ENCODE measurements around the gene SMCO3. TPM values are rescaled to one million over a fixed set of nuclear protein-coding genes. Genes with fewer than 3 reads are reported as not detected.

The SMCO3 gene
- polyA plus RNA-seq (2013) = 0.04 TPM

- no peak for DNase-seq
- no peaks in the 10 kb centered on the region for H3K9me3 ChIP-seq (ENCODE audit: control extremely low read depth in 1 of 5, control insufficient read depth in 4 of 5, insufficient read depth in 2 of 5, low read depth in 1 of 5, low read length in 4 of 5)
- no peak within 1 kb of the TSS for H3K4me3 ChIP-seq (ENCODE audit: control insufficient read depth in 1 of 7, extremely low read depth in 1 of 7, insufficient read depth in 4 of 7, low read depth in 2 of 7, low read length in 6 of 7)
- no CpG with 5 or more reads among the region's 3 CpGs for WGBS (ENCODE audit: insufficient coverage)
- no peak within 1 kb of the TSS for H3K27ac ChIP-seq (ENCODE audit: insufficient read depth in 1 of 2, low read depth in 1 of 2, low read length in 2 of 2, poor library complexity in 1 of 2, severe bottlenecking in 2 of 2)
- no peaks in the 10 kb centered on the region for H3K27me3 ChIP-seq (replicated peaks in 2 of 5; ENCODE audit: control insufficient read depth in 4 of 5, insufficient read depth in 5 of 5, low read length in 4 of 5)
- H3K36me3 ChIP-seq (ENCODE audit: control insufficient read depth in 4 of 4, insufficient read depth in 4 of 4, low read length in 3 of 4) = no peaks in the 10 kb centered on the region
- ChIA-PET CTCF (interaction anchor here (1.2 kb wide), 1 partner anchor 9 kb away, joined by 3 read pairs; no protein-coding TSS in a partner anchor), POLR2A (no interaction called here)
- H3K4me1 ChIP-seq (ENCODE audit: control extremely low read depth in 1 of 4, control insufficient read depth in 4 of 4, insufficient read depth in 4 of 4, low read length in 3 of 4) = peaks cover 0 to 2% (median 0%) of the 10 kb centered on the region in 4 experiments
These were observed at the start of gene SMCO3 for GRCh38 chr12:14814014-14814413. TSS of gene SMCO3 (minus strand) at chr12:14814182. CDS start at chr12:14806680, 7,502 bp downstream.

- POLR2A ChIA-PET = no interaction called here
- peaks cover 0 to 2% (median under 1%) of the 10 kb centered on the region in 4 experiments for H3K4me1 ChIP-seq (ENCODE audit: control extremely low read depth in 1 of 4, control insufficient read depth in 4 of 4, insufficient read depth in 4 of 4, low read length in 3 of 4)
- H3K9me3 ChIP-seq (ENCODE audit: control extremely low read depth in 1 of 5, control insufficient read depth in 4 of 5, insufficient read depth in 2 of 5, low read depth in 1 of 5, low read length in 4 of 5) = peaks cover 0 to 11% (median 3%) of the 10 kb centered on the region in 5 experiments
- H3K27ac ChIP-seq (ENCODE audit: insufficient read depth in 1 of 2, low read depth in 1 of 2, low read length in 2 of 2, poor library complexity in 1 of 2, severe bottlenecking in 2 of 2) = no peak overlapping the region
- CTCF ChIA-PET = interaction anchor here (0.6 to 1.3 kb wide), 2 partner anchors 9 to 128 kb away, joined by 3 read pairs; no protein-coding TSS in a partner anchor
- no peaks in the 10 kb centered on the region for H3K36me3 ChIP-seq (ENCODE audit: control insufficient read depth in 4 of 4, insufficient read depth in 4 of 4, low read length in 3 of 4)
- DNase-seq = peak in 1 of 3 donors; percentile 9
- H3K4me3 ChIP-seq (ENCODE audit: control insufficient read depth in 1 of 7, extremely low read depth in 1 of 7, insufficient read depth in 4 of 7, low read depth in 2 of 7, low read length in 6 of 7) = no peak overlapping the region
- H3K27me3 ChIP-seq (replicated peaks in 2 of 5; ENCODE audit: control insufficient read depth in 4 of 5, insufficient read depth in 5 of 5, low read length in 4 of 5) = no peaks in the 10 kb centered on the region
These were observed 46.5 kb upstream of the SMCO3 start for GRCh38 chr12:14860490-14860889.

- 100% methylated on average over 1 of the region's 1 CpG for WGBS (ENCODE audit: insufficient coverage)
- no peak for DNase-seq
- H3K4me3 ChIP-seq (ENCODE audit: control insufficient read depth in 1 of 7, extremely low read depth in 1 of 7, insufficient read depth in 4 of 7, low read depth in 2 of 7, low read length in 6 of 7) = no peak overlapping the region
- H3K27me3 ChIP-seq (replicated peaks in 2 of 5; ENCODE audit: control insufficient read depth in 4 of 5, insufficient read depth in 5 of 5, low read length in 4 of 5) = no peaks in the 10 kb centered on the region
- H3K4me1 ChIP-seq (ENCODE audit: control extremely low read depth in 1 of 4, control insufficient read depth in 4 of 4, insufficient read depth in 4 of 4, low read length in 3 of 4) = peaks cover 0 to 8% (median 1%) of the 10 kb centered on the region in 4 experiments
- H3K36me3 ChIP-seq (ENCODE audit: control insufficient read depth in 4 of 4, insufficient read depth in 4 of 4, low read length in 3 of 4) = no peaks in the 10 kb centered on the region
- no peak overlapping the region for H3K27ac ChIP-seq (ENCODE audit: insufficient read depth in 1 of 2, low read depth in 1 of 2, low read length in 2 of 2, poor library complexity in 1 of 2, severe bottlenecking in 2 of 2)
- CTCF ChIA-PET = no interaction called here
- POLR2A ChIA-PET = no interaction called here
- peaks cover 0 to 11% (median 3%) of the 10 kb centered on the region in 5 experiments for H3K9me3 ChIP-seq (ENCODE audit: control extremely low read depth in 1 of 5, control insufficient read depth in 4 of 5, insufficient read depth in 2 of 5, low read depth in 1 of 5, low read length in 4 of 5)
These were observed 44.5 kb upstream of the SMCO3 start for GRCh38 chr12:14858513-14858912.

GRCh38 chr12:14854586-14855183 lies 40.7 kb upstream of the SMCO3 start:
- Histone ChIP-seq H3K9me3 (ENCODE audit: control extremely low read depth in 1 of 5, control insufficient read depth in 4 of 5, insufficient read depth in 2 of 5, low read depth in 1 of 5, low read length in 4 of 5) (peaks cover 0 to 2% (median 0%) of the 10 kb centered on the region in 5 experiments), H3K27ac (ENCODE audit: insufficient read depth in 1 of 2, low read depth in 1 of 2, low read length in 2 of 2, poor library complexity in 1 of 2, severe bottlenecking in 2 of 2) (no peak overlapping the region), H3K27me3 (replicated peaks in 2 of 5; ENCODE audit: control insufficient read depth in 4 of 5, insufficient read depth in 5 of 5, low read length in 4 of 5) (no peaks in the 10 kb centered on the region), H3K4me1 (ENCODE audit: control extremely low read depth in 1 of 4, control insufficient read depth in 4 of 4, insufficient read depth in 4 of 4, low read length in 3 of 4) (peaks cover 0 to 8% (median 1%) of the 10 kb centered on the region in 4 experiments), H3K4me3 (ENCODE audit: control insufficient read depth in 1 of 7, extremely low read depth in 1 of 7, insufficient read depth in 4 of 7, low read depth in 2 of 7, low read length in 6 of 7) (no peak overlapping the region), H3K36me3 (ENCODE audit: control insufficient read depth in 4 of 4, insufficient read depth in 4 of 4, low read length in 3 of 4) (no peaks in the 10 kb centered on the region)
- ChIA-PET CTCF (interaction anchor here (0.8 to 2.8 kb wide), 2 partner anchors 9 to 140 kb away, joined by 3 to 7 read pairs; no protein-coding TSS in a partner anchor), POLR2A (no interaction called here)
- no peak for DNase-seq
- WGBS (ENCODE audit: insufficient coverage) = 90% methylated on average over 4 of the region's 6 CpGs

- Histone ChIP-seq H3K4me3 (ENCODE audit: control insufficient read depth in 1 of 7, extremely low read depth in 1 of 7, insufficient read depth in 4 of 7, low read depth in 2 of 7, low read length in 6 of 7) (no peak overlapping the region), H3K9me3 (ENCODE audit: control extremely low read depth in 1 of 5, control insufficient read depth in 4 of 5, insufficient read depth in 2 of 5, low read depth in 1 of 5, low read length in 4 of 5) (peaks cover 0 to 2% (median 0%) of the 10 kb centered on the region in 5 experiments), H3K36me3 (ENCODE audit: control insufficient read depth in 4 of 4, insufficient read depth in 4 of 4, low read length in 3 of 4) (no peaks in the 10 kb centered on the region), H3K4me1 (ENCODE audit: control extremely low read depth in 1 of 4, control insufficient read depth in 4 of 4, insufficient read depth in 4 of 4, low read length in 3 of 4) (peaks cover 0 to 8% (median 1%) of the 10 kb centered on the region in 4 experiments), H3K27ac (ENCODE audit: insufficient read depth in 1 of 2, low read depth in 1 of 2, low read length in 2 of 2, poor library complexity in 1 of 2, severe bottlenecking in 2 of 2) (no peak overlapping the region), H3K27me3 (replicated peaks in 2 of 5; ENCODE audit: control insufficient read depth in 4 of 5, insufficient read depth in 5 of 5, low read length in 4 of 5) (no peaks in the 10 kb centered on the region)
- WGBS (ENCODE audit: insufficient coverage) = no CpG with 5 or more reads among the region's 3 CpGs
- no peak for DNase-seq
- ChIA-PET CTCF (interaction anchor here (0.8 to 2.8 kb wide), 3 partner anchors 8 to 141 kb away, joined by 3 to 7 read pairs (median 3); no protein-coding TSS in a partner anchor), POLR2A (no interaction called here)
These were observed 40.0 kb upstream of the SMCO3 start for GRCh38 chr12:14853961-14854360.

- Histone ChIP-seq H3K4me3 (ENCODE audit: control insufficient read depth in 1 of 7, extremely low read depth in 1 of 7, insufficient read depth in 4 of 7, low read depth in 2 of 7, low read length in 6 of 7) (no peak overlapping the region), H3K4me1 (ENCODE audit: control extremely low read depth in 1 of 4, control insufficient read depth in 4 of 4, insufficient read depth in 4 of 4, low read length in 3 of 4) (peaks cover 0 to 8% (median 1%) of the 10 kb centered on the region in 4 experiments), H3K27me3 (replicated peaks in 2 of 5; ENCODE audit: control insufficient read depth in 4 of 5, insufficient read depth in 5 of 5, low read length in 4 of 5) (no peaks in the 10 kb centered on the region), H3K27ac (ENCODE audit: insufficient read depth in 1 of 2, low read depth in 1 of 2, low read length in 2 of 2, poor library complexity in 1 of 2, severe bottlenecking in 2 of 2) (no peak overlapping the region), H3K9me3 (ENCODE audit: control extremely low read depth in 1 of 5, control insufficient read depth in 4 of 5, insufficient read depth in 2 of 5, low read depth in 1 of 5, low read length in 4 of 5) (peaks cover 0 to 2% (median 0%) of the 10 kb centered on the region in 5 experiments), H3K36me3 (ENCODE audit: control insufficient read depth in 4 of 4, insufficient read depth in 4 of 4, low read length in 3 of 4) (no peaks in the 10 kb centered on the region)
- ChIA-PET CTCF (interaction anchor here (1.1 to 1.4 kb wide), 3 partner anchors 16 to 28 kb away, joined by 3 to 7 read pairs (median 3); no protein-coding TSS in a partner anchor), POLR2A (interaction anchor here (0.6 kb wide), 2 partner anchors 20 to 1607 kb away, joined by 3 read pairs; no protein-coding TSS in a partner anchor)
- DNase-seq = no peak
These were observed 38.9 kb upstream of the SMCO3 start for GRCh38 chr12:14852880-14853279.

GRCh38 chr12:14850929-14851663 lies 37.1 kb upstream of the SMCO3 start:
- Histone ChIP-seq H3K4me1 (ENCODE audit: control extremely low read depth in 1 of 4, control insufficient read depth in 4 of 4, insufficient read depth in 4 of 4, low read length in 3 of 4) (peaks cover 3 to 13% (median 5%) of the 10 kb centered on the region in 4 experiments), H3K27ac (ENCODE audit: insufficient read depth in 1 of 2, low read depth in 1 of 2, low read length in 2 of 2, poor library complexity in 1 of 2, severe bottlenecking in 2 of 2) (no peak overlapping the region), H3K4me3 (ENCODE audit: control insufficient read depth in 1 of 7, extremely low read depth in 1 of 7, insufficient read depth in 4 of 7, low read depth in 2 of 7, low read length in 6 of 7) (no peak overlapping the region), H3K27me3 (replicated peaks in 2 of 5; ENCODE audit: control insufficient read depth in 4 of 5, insufficient read depth in 5 of 5, low read length in 4 of 5) (no peaks in the 10 kb centered on the region), H3K9me3 (ENCODE audit: control extremely low read depth in 1 of 5, control insufficient read depth in 4 of 5, insufficient read depth in 2 of 5, low read depth in 1 of 5, low read length in 4 of 5) (no peaks in the 10 kb centered on the region), H3K36me3 (ENCODE audit: control insufficient read depth in 4 of 4, insufficient read depth in 4 of 4, low read length in 3 of 4) (no peaks in the 10 kb centered on the region)
- ChIA-PET POLR2A (no interaction called here), CTCF (interaction anchor here (0.8 to 1.3 kb wide), 2 partner anchors 43 to 144 kb away, joined by 3 to 4 read pairs; no protein-coding TSS in a partner anchor)
- DNase-seq = no peak
- WGBS (ENCODE audit: insufficient coverage) = 67% methylated on average over 1 of the region's 1 CpG
